Posterior vena cava (tissue), 2 donors: ENCODE results near the gene S100A10. TPM values are rescaled to one million over a fixed set of nuclear protein-coding genes. Genes with fewer than 3 reads are reported as not detected.

Experiments
- DNase-seq: peaks from one replicate; pipeline ENCODE4 v3.0.0-alpha.2; 2020; ENCODE audit warnings: low spot score
- intact Hi-C, 2 donors: fragments of 100-400 bp; cut with DNase I; formaldehyde crosslinking; loops; one replicate each; pipeline versions ENCODE4 v1.14.1 to v1.14.2; 2022 to 2023
- total RNA-seq, 2 donors: library from RNA; stranded (reverse); fragmentation: NEBNext Ultra II Directional; extraction: Animal tissue kit (Norgen Biotek cat#: 25700); gene quantifications; one replicate each; pipeline ENCODE4 v1.2.1, GENCODE V29; 2021
- donor health status: DM: yes; HTN: yes; CAD: no.
- donor health status: DM: yes; HTN: yes; CAD: no.

Gene S100A10
- total RNA-seq, 2 donors from 2014 or later = 244 to 281 TPM

DNA sequence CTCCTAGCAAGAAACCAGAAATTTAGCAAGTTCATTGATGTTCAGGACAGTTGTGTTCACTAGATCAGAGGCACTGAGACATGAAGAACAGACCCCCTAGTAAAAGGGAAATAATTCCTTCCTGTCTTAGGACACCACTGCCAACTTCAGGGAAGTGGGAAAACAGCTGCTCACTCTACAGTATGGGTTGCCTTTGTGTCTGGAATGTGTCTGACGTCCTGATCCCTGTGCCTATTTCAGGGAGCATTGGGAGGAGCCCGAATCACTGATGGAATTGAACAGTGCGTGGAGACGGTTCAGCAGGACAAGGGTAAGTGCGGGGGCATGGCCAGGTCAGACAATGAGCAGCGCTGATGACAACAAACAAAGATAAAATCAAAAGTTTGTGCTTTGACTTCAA, 22.1 kb upstream of the S100A10 start:
- intact Hi-C loops = no loop called here
- DNase-seq = no peak

DNA sequence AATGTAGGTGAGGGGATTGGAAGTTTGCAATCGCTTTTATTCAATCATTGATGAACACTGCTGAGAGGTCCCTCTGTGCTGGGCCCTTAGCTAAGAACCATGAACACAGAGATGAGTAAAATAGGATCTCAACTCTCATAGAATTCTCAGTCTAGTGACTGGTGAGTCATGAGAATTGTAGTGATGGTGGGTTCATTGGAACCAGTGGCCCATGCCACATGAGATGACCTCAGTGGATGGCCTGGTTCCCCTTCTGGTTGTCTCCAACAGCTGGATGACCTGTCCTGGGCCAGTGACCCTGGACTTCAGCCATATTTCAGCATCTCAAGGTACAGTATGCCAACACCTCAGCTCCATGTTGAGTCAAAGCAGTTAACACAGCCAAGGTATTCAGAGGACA, 21.3 kb upstream of the S100A10 start:
- no peak for DNase-seq
- intact Hi-C loops = no loop called here

DNA sequence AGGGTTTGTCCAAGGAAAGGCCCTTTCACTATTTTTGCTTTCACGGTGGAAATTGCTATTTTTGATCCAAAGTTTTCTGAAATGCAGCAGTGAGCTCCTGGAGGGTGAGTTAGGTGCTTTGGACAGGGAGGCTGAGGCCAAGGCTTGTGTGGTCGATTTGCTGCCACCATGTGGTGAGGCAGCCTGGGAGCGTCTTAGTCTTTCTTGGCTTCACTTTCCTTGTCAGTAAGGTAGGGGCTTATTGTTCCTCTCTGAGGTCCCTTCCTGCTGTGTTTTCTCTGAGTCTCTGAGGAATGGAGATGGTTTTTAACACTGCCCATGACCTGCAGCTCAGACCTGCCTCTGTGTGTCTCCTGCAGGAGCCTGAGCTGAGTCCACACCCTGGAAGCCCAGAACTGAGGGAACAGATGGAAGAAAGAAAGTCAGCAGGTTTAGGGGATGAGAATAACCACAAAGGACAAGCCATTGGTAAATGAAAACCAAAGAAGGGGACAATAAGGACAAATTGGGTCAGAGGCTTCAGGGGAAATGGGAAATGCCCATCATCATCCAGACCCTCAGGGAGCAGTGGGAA, 20.1 kb upstream of the S100A10 start:
- DNase-seq = no peak
- intact Hi-C loops = no loop called here

DNA sequence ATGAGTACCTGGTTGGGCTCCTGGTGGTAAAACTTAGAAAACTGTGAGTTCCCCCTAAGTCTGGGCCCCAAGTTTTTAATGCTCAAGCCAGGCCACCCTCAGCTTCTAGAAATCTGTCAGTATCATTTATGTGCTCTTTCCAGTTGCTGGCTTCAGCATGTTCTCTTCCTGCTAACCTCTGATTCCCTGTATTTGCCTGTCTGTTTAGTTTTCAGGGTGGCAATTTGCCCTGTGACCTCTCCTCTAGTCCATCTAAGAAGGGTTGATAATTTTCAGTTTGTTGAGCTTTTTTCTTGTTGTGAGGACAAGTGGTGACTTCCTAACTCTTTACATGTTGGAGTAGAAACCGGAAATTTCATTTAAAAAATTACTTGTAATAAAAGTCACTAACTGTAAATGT, 16.0 kb upstream of the S100A10 start:
- DNase-seq = no peak
- intact Hi-C loops = no loop called here

DNA sequence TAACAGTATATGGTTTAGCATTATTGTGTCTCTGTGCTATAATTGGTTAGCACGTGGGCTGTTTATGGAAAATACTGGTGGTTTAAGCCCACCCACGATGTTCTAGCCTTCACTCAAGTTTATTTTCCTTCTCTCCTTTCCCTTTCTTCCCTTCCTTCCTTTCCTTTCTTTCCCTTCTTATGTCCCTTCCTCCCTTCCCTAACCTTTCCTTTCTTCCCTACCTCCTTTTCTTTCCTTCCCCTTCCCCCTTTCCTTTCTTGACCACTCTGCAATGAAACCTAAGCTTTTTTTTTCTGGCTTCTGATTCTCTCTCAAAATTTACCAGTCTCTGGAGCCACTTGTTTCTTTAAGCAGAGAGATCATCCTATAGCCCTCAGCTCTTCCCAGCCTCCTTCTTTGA, 13.4 kb upstream of the S100A10 start:
- intact Hi-C loops = no loop called here
- DNase-seq = no peak

DNA sequence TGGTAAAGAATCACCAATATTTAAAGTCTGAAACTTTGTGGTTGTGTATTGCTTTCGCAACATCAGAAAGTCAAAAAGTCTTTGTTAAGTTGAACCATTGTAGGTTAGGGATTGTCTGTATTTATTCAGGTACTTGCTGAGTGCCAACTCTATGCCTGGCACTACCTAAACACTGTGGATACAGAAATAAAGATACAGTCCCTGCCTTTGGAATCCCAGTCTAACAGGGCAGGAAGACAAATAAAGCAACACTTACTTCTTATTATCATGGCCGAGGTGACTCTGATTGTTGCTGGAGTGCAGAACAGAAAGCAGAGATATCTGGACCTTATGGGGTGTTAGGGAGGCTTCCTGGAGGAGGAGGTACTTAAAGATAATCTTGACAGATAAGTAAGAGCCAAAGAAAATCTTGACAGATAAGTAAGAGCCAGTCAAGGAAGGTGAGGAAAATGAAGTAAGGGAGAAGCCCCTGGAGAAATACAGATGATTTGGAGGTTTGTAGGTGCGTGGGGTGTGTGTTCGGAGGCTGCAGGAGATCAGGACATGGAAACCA, 11.8 kb upstream of the S100A10 start:
- intact Hi-C loops = no loop called here

DNA sequence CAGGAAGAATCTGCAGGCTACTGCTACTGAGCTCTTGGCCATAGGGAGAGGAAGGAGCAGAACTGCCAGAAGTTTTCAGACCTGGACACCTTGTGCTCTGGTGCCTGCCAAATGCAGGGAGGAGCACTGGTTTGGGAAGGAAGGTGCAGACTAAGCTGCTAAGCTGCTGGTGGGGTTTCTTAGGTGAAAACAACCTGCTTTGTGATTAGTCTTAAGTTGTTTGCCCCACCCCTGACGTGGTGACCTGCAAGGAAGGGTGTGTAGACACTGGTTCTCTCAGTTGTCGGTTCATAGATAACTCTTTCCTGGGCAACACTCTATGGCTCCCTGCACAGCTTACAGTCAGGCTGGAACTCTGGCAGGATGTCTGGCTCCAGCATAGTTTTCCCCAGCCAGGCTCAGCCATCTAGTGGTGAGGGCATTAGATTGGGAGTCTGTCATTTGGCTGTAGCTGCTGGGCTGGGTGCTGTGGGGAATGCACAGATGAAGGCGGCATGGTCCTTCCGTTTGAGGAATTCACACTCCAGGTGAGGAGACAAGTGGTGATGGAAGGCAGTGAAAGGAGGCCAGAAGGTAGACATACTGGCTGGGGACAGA, 10.3 kb upstream of the S100A10 start:
- DNase-seq = no peak
- intact Hi-C loops = no loop called here

More for the DNA sequence above, 11.8 kb upstream of the S100A10 start:
- no peak for DNase-seq

DNA sequence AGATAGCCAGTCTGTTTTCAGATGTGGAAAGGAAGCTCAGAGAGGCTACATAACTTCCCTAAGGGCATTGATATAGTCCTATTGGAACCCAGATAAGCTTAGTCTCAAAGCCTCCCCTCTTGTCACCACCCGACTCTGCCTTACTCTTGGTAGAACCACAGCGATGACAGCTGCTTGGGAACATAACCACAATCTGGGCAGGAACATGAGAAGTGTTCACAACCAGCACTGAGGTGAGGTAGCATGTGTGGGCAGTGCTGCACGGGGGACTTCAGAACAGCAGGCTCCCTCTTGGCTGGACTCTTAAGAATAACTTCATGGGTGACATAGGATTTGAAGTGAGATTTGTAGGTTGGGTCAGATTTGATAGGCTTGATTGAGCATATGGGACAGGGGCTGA, 9.3 kb upstream of the S100A10 start:
- DNase-seq = no peak
- intact Hi-C loops = no loop called here

DNA sequence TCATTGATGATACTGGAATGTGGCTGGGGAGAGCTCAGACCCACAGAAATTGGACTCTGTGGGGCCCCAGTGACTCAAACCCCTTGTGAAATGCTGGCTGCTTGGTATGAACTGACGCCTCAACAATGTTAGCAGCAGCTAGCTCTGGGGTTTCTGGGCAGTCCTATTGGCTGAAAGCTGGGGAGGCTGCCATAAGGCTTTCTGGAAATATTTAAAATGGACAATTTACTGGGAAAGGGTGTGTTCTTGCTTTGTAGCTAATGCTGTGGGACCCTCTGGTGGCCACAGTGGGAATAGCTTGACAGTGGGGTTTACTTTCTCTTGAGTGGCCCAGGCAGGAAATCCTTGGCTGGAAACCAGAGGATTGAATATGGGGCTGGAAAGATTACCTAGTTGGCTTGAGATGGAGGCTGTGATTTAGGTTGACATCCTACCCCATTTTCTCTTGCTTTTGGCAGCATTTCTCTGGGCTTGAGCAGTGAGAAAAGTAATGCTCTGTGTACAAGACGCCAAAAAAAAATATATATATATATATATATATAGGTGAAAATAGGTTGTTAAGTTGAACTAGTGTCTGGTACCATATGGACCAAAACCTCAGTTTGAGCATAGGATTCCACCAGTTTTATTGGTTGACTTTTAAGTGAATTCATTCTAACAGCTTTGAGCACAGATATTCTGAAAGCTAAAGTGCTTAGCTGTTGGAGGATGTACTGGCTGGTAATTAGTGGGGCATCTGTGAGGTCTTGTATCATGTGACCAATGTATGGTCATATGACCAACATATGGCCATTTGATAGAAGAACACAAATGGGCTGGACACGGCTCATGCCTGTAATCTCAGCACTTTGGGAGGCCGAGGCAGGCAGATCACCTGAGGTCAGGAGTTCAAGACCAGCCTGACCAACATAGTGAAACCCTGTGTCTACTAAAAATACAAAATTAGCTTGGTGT, 8.2 kb upstream of the S100A10 start:
- DNase-seq = peak; percentile 97

DNA sequence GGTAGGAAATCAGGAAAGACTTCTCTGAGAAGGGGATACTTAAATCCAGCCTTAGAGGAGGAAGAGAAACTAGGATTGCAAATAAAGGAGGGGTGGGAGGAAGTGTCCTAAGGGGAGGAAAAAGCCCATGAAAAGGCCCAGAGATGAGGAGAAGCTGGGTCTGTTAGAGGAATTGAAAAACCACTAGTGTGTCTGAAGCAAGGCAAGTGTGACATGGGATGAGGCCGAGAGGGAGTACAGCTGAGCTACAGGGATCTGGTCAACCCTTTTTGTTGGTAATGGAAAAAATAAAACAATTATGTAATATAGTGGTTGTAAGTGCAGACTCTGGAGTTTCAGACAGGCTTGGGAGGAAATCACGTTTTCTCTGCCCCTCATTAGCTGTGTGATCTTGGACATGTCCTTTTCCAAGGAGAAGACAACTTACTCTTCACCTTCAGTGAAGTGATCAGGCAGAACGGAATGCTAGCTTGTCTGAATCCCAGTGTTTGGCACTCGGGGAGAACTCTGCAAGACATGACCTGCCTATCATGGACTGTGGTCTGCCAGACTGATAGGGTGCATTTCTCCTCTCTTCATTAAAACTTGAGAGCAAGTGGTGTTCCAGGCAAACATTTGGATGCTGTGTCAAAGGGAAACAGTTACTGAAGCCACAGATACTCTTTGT, 7.4 kb upstream of the S100A10 start:
- DNase-seq = no peak
- intact Hi-C loops = no loop called here

More for the DNA sequence above, 8.2 kb upstream of the S100A10 start:
- intact Hi-C loops = no loop called here

DNA sequence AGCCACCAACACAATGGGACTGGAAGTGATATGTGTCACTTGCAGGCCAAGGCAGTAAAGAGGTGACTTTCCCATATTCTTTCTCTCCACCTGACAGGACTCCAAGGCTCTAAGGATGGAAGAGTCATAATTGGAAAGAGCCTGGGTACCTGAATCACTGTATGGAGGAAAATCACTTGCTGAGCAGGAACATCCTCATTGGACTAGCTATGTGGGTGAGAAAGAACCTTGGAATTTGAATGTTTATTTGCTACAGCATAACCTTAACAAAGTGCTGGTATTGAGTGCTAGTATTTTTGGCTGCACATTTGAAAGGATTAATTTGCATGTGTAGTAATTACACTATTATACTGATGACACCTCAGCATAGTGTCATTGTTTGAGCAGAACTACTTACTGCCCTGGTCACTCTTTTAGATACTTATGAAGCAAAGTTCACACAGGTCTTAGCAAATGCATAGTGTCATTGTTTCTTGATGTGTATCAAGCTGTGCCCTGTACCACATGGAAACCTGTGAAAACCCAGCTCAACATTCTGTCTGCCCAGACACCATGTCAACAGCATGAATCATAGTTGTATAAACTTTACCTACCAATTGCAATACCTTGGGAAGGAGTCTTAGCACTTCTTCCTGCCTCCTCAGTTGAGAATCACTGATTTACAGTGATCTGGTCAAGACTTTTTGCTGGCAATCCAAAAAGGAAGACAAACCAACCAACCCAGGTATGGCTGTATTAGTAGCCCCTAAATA, 5.1 kb upstream of the S100A10 start:
- intact Hi-C loops = loop anchor here in 1 of 2 donors (5.0 kb wide), 1 partner anchor 51 kb away; no protein-coding TSS in a partner anchor
- DNase-seq = no peak

DNA sequence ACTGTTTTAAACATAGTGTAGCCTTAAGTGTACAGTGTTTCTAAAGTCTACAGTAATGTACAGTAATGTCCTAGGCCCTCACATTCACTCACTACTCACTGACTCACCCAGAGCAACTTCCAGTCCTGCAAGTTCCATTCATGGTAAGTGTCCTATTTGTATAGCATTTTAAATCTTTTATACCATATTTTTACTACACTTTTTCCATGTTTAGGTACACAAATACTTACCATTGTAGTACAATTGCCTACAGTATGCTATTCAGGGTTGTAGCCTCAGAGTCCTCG, 3.6 kb upstream of the S100A10 start:
- intact Hi-C loops = loop anchor here in 1 of 2 donors (5.0 kb wide), 1 partner anchor 50 kb away; no protein-coding TSS in a partner anchor
- DNase-seq = no peak

DNA sequence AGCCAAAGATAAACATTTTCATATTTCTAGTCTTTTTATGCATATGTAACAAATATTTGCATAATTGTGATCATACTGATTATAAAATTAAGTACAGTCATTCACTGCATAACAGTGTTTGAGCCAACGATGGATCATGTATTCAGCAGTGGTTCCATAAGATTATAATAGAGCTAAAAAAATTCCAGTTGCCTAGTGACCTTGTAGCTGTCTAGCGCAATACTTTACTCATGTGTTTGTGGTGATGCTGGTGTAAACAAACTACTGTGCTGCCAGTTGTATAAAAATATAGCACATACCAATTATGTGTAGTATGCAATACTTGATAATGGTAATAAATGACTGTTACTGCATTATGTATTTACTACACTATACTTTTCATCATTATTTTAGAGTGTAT, 2.1 kb upstream of the S100A10 start:
- no peak for DNase-seq

DNA sequence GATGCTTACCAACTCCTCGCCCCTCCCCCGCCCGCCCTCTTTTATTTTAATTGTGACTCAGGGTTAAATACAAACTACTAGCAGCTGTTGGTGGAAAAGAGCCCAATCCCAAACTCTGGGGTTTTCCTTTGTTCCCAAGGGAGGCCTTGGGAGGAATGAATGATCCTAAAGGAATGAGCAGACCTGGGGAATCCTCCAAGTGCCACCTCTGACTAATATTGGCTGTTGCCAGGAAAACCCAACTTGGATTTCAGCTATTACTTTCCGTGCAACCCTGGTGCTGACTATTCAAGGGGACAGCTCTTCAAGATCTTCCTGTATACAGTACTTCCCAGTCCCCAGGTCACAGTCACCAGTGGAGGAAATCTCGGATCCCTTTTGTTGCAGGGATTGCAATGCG, 1.3 kb upstream of the S100A10 start:
- intact Hi-C loops = loop anchor here (2.0 to 5.0 kb wide), 2 partner anchors 48 to 60 kb away; no protein-coding TSS in a partner anchor
- no peak for DNase-seq

More for the DNA sequence above, 2.1 kb upstream of the S100A10 start:
- intact Hi-C loops = loop anchor here (2.0 to 5.0 kb wide), 2 partner anchors 48 to 61 kb away; no protein-coding TSS in a partner anchor

DNA sequence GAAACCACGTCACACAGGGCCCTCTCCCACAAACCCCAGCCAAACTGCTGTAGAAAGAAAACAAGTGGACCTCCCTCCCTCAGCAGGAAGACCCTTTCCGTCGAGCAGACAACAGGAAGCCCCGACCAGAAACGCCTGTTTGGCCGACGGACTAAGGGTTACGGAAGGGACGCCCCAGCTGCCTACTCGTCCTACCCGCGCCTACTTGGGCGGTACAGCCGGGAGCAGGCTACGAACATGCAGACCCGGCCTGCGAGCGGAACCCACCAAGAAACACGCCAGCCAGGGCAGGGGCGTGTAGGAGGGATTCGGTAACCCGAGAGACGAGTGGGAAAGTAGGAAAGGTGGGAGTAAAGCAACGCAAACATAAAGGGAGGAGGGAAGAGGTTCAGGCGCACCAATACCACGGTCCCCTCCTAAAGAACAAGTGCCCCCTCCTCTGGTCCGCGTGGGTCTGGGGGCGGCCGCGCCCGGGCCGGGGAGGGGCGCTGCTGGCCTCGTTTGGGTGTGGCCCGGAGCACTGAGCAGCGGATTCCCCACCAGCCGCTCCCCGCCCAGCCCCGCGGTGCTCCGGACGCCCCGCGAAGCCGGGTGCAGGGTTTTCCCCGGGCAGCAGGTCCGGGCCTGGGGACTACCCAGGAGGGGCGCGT, 450 bp downstream of the S100A10 start:
- intact Hi-C loops = no loop called here
- DNase-seq = peak; percentile 86

DNA sequence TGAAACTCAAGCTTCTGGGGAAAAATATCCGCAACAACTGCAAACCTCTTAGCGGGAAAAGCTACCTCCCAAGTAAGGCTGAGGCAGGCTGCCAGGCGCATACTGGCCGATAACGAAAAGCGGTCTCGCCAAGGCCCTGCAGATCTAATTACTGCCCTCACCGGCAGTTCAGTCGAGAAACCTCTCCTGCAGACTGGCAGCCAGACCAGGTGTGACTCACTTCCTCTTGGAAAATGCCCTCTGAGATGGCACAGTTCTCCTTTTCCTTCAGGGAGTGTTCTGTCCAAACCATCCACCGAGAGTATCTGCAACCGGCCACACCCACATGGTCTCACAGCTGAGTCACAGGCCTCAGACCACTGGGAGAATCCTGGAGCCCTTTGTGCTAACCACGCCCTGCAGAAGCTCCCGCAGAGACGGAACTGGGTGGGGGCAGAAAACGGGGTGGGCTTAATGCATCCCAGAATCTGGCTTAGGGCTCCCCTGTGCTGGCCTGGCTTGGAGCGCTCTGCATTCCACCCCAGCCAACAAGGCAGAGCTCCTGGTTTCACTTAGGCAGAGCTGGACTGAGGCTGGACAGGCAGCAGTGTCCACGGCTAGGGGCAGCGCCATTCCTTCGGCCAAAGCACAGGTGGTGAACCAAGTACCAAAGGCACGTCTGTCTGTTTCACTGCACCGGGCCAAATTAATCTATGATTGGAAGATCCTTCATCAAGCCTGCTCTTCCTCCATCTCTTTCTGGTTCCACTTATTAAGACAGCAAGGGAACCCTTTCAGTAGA, 1.2 kb downstream of the S100A10 start:
- intact Hi-C loops = no loop called here
- DNase-seq = peak; percentile 95

DNA sequence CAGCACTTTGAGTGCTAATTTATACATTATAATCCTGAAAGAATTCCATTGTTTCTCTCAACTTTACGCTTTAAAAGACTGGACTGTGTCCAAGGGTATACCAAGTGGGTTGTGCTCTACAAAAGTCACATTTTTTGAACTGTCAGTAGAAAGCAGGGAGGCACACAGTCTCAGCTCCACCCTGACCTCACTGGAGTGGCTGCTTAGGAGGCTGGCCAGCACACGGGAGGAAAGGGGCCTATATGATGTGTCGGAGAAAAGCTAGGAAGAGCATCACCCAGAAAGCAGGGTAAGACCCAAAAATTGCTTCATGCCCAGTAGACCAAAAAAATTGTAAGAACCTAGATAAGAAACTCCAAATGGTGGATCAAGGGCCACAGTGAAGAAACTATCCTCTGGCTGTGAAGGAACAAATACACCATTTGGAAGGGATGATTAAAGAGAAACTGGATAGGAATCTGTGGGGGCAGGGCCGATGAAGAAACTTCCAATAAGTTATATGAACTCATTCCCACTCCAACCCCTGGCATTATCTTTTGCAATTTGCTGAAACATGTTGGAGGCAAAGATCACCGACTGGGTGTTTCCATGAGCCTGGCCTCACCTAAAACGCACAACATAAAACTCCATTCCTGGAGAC, 1.9 kb downstream of the S100A10 start:
- DNase-seq = no peak
- intact Hi-C loops = no loop called here
